ENCODE data around the gene CD4. TPM values are rescaled to one million over a fixed set of nuclear protein-coding genes. Genes with fewer than 3 reads are reported as not detected.

Gene CD4
- total RNA-seq, 2 donors from 2014 or later: 11.6 to 24.2 TPM

GRCh38 chr12:6763380-6763779 lies 25.9 kb upstream of the CD4 start:
- ATAC-seq (no peak), DNase-seq (no peak)
- intact Hi-C loops (cut with DNase I): no loop called here

GRCh38 chr12:6764011-6764828 lies 25.1 kb upstream of the CD4 start:
- intact Hi-C loops (cut with DNase I): no loop called here
- peak; percentile 85 to 88 for ATAC-seq
- peak; percentile 94 for DNase-seq

GRCh38 chr12:6765048-6765633 lies 24.2 kb upstream of the CD4 start:
- DNase-seq: no peak
- intact Hi-C loops (cut with DNase I): no loop called here
- no peak for ATAC-seq

DNA sequence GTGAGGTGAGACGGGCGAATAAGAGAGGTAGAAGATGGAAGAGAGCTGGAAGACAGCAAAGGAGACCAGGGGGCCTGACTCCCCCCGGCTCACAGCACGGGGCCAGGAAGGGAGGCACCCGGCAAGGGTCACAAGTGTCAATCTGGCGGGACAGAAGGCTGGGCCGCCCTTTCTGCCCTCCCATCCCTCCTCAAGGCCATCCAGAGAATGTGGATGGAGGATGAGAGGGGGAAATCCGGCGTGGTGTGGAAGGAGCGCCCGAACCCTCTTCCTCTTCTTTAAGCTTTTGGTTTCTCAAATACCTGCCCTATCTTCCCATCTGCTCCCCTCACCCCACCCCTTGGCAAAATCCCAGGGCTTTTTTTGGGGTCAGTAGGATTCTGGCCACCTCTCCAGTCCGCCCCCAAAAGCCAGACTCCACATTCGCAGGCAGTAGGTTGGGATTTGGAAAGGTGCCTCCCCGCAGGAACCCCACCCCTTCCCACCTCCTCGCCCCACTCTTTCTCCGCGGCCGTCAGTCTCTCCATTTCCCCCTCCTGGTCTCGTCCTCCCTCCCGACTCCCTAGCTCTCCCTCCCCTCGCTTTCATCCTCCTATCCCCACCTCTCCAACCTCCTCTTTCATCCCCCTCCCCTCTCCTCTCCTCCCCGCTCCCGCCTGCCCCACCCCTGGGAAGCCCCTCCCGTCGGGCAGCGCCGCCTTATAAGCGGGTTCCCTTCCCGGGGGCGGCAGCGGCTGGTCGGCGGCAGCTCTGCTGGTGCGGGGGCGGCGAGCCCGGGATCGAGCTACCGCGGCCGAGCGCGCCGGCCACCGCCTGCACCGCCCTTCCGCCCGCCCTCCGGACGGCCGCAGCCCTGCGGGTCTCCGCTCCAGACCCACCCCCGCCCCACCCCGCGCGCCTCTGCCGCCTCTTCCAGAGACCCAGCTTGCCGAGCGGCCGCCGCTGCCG lies 23.4 kb upstream of the CD4 start, which contains the start of gene PTMS:
TSS of gene PTMS (plus strand) at position 730 of the 948 bp plus-strand sequence. CDS start 343 bp downstream, outside the sequence.
- peak; percentile 85 for DNase-seq
- ATAC-seq: peak; percentile 38 to 70
- intact Hi-C loops (cut with DNase I): no loop called here

- ATAC-seq: peak; percentile 44 to 73
- DNase-seq: peak; percentile 86
- intact Hi-C loops (cut with DNase I): no loop called here
Observed at GRCh38 chr12:6766651-6767349, 22.5 kb upstream of the CD4 start.

DNA sequence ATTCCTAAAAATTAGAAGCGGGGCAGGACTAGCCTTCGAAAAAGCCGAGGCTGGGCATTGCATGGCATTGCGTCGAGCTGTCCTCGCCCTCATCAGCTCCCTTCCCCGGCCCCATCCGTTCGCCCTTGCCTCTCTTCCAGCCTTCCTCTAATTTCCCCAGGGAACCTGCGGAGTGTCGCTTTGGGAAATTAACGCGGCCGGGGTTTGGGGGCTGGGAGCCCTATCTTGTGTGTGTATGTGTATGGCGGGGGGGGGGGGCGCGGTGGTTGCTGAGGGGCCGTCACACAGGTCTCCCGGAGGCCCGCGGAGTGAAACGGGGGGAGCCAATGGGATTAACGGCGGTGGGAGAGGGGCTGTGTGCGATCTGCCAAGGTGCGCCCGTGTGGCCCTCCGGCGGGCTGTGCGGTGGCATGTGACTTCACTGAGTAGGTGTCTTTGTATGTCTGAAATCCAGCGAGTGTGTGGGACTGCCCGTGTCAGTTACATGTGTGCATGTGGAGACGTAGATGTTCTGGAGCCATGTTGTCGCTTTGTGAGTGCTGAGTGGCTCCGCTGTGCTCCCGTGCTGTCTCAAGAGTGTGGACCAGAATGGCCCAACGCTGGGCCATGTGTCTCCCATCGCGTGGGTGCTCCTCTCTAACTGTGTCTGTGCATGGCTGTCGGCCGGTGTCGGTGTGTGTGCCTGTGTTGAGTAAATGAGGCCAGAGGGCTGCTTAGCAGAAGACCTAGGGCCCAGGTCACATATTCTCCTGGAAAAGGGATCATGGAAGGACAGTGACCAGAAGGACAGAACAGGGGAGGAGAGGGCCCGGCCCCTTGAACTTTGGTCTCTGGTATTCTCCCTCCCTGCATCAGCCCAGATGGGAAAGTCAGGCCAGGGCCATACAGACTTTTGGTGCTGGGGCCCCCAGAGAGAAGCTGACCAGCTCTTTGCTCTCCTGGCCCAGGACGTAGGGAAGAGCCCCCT lies 21.7 kb upstream of the CD4 start:
- DNase-seq (no peak), ATAC-seq (no peak)
- intact Hi-C loops (cut with DNase I): no loop called here

DNA sequence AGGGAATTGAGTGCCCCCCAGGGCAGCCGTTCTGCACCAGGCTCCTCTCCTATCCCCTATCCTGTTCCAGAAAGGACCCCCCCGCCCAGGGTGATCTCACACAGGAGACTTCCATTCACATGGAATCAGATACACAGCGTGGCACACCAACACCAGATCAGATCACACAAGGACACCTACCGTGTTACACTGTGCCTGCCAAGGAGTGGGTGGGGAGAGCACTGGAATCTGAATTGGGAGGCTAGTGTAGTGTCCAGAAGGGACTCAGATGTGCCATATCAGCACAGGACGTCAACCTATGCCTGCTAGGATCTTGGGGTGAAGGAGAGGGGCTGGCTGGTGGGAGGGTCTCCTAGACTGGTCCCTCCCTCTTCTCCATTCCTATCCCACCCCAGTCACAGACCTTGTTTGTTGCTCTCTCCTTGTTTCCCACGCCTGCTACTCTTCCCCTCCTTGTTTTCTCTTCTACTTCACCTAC lies 20.9 kb upstream of the CD4 start:
- intact Hi-C loops (cut with DNase I): no loop called here
- no peak for ATAC-seq
- no peak for DNase-seq

DNA sequence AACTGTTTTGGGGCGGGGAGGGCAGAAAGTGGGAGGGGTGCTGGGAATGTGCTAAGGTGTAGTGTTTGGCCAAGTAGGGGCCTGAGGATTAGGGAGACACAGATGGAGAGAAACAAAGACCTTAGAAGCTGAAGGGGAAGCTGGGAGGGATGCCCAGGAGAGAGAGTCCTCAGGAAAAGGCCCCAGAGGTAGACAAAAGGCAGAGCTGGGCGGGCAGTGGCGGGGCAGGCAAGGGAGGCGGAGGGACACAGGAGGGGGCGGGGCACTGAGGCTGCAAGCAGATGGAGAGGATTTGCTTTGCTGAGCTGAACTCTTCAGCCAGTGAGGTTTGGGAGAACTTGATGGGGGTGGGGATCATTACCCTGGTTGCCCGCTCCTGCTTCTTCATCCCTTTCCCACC lies 20.3 kb upstream of the CD4 start:
- intact Hi-C loops (cut with DNase I): no loop called here
- no peak for DNase-seq
- no peak for ATAC-seq

DNA sequence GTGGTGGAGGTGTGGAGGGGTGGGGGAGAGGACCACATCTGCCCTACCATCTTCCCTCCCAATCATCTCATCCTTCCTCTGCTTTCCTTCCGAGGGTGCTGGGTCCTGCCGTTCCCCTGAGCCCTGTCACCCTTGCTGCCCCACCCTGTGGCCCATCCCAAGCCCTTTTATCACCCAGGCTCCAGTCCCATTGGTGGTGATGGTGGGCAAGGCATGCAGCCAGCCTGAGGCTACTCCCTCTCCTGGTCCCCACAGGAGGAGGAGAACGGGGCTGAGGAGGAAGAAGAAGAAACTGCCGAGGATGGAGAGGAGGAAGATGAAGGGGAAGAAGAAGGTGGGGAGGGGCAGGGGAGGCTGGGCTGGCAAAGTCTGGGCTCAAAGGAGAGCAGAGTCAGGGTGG lies 19.7 kb upstream of the CD4 start:
- no peak for DNase-seq
- intact Hi-C loops (cut with DNase I): no loop called here
- ATAC-seq: no peak

DNA sequence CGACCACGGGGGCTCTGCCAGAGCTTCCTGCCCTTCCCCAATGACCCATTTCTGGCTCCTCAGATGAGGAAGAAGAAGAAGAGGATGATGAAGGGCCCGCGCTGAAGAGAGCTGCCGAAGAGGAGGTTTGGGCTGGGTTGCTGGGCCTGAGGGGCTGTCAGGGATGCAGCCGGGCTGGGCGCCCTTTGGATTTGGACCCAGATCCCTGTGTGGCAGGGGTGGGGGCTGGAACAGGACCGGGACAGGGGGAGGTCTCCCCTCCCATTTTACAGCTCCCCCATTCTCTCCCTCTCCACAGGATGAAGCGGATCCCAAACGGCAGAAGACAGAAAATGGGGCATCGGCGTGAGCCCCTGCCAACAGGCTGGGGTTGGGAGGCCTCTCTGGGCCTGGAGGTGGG lies 19.2 kb upstream of the CD4 start:
- no peak for DNase-seq
- intact Hi-C loops (cut with DNase I): no loop called here
- ATAC-seq: no peak

GRCh38 chr12:6770600-6770999 lies 18.7 kb upstream of the CD4 start:
- DNase-seq (no peak), ATAC-seq (no peak)
- intact Hi-C loops (cut with DNase I): no loop called here

DNA sequence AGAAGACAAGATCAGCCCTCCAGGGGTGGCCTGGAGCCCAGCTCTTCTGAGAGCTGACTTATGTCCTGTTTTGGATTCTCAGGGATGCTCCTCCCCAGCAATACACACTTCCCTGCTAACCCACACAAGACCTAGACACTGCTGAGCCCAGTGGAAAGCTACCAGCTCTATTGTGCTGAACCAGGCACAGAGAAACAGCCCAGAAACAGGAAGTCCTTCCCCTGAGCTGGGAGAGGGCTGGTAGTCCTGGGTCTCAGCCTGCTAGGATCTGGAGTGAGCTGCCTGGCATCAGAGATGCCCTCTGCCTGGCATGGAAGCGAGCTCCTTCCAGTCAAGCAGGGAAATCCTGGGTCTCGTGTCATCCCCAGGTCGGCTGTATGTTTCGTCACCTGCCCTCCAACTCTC lies 18.2 kb upstream of the CD4 start:
- ATAC-seq (peak in 1 of 2 donors; percentile 6), DNase-seq (no peak)
- intact Hi-C loops (cut with DNase I): no loop called here

- intact Hi-C loops (cut with DNase I): no loop called here
- DNase-seq (no peak), ATAC-seq (peak in 1 of 2 donors; percentile 1)
Observed at GRCh38 chr12:6771509-6772330, 17.6 kb upstream of the CD4 start.

DNA sequence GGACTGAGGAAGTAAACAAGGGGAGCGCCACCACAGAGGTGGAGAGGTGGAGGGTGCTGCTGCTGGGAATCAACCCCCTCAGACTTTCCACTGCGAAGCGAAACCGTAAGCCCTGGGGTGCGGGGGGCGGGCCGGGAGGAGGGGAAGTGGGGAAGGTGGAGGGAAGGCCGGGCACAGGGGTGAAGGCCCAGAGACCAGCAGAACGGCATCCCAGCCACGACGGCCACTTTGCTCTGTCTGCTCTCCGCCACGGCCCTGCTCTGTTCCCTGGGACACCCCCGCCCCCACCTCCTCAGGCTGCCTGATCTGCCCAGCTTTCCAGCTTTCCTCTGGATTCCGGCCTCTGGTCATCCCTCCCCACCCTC lies 17.0 kb upstream of the CD4 start, which contains the start of gene LAG3:
TSS of gene LAG3 (plus strand) at position 190 of the 365 bp plus-strand sequence. CDS start 333 bp downstream, outside the sequence.
- intact Hi-C loops (cut with DNase I): no loop called here
- DNase-seq (no peak), ATAC-seq (peak in 1 of 2 donors; percentile 3)

- ATAC-seq: no peak
- DNase-seq: no peak
- intact Hi-C loops (cut with DNase I): no loop called here
Observed at GRCh38 chr12:6772726-6773589, 16.4 kb upstream of the CD4 start.
